T-helper 1 cell treated with Interleukin-12 subunit alpha and Interleukin-12 subunit beta and Interleukin-4 antibody, amounts not matched to agents 30 μg/mL and 1 μg/mL, for 36 hours (primary cell): Measurements from ENCODE around the gene CHMP5.

Experiments used
- H3K27ac Mint-ChIP-seq: one replicate; pipeline ENCODE4 v1.8.0; 2021; ENCODE audit warnings: mild to moderate bottlenecking, mixed read lengths
- H3K27me3 Mint-ChIP-seq: one replicate; pipeline ENCODE4 v1.8.0; 2021; ENCODE audit warnings: low read depth, mixed read lengths
- H3K36me3 Mint-ChIP-seq: one replicate; pipeline ENCODE4 v1.8.0; 2021; ENCODE audit warnings: low read depth, mixed read lengths
- H3K4me1 Mint-ChIP-seq: one replicate; pipeline ENCODE4 v1.8.0; 2021; ENCODE audit warnings: low read depth, mixed read lengths
- H3K4me3 Mint-ChIP-seq: one replicate; pipeline ENCODE4 v1.8.0; 2021; ENCODE audit warnings: mild to moderate bottlenecking, moderate library complexity, mixed read lengths
- H3K9me3 Mint-ChIP-seq: one replicate; pipeline ENCODE4 v1.8.0; 2021; ENCODE audit warnings: mixed read lengths

Gene CHMP5

GRCh38 chr9:33285502-33285901 lies 20.7 kb downstream of the CHMP5 start:
- Mint-ChIP-seq H3K9me3 (no peaks in the 10 kb centered on the region), H3K4me1 (peaks cover 13% of the 10 kb centered on the region)

GRCh38 chr9:33287087-33287490 lies 22.2 kb downstream of the CHMP5 start:
- H3K27me3 Mint-ChIP-seq, result peaks cover 4% of the 10 kb centered on the region
- peaks cover 20% of the 10 kb centered on the region for H3K36me3 Mint-ChIP-seq
- no peak overlapping the region for H3K4me3 Mint-ChIP-seq
- peak overlapping the region; percentile 67 for H3K27ac Mint-ChIP-seq
- peaks cover 21% of the 10 kb centered on the region for H3K4me1 Mint-ChIP-seq
- H3K9me3 Mint-ChIP-seq, result no peaks in the 10 kb centered on the region

More at GRCh38 chr9:33285502-33285901, 20.7 kb downstream of the CHMP5 start:
- Mint-ChIP-seq H3K36me3 (peaks cover 25% of the 10 kb centered on the region), H3K4me3 (no peak overlapping the region), H3K27me3 (peaks cover 4% of the 10 kb centered on the region), H3K27ac (no peak overlapping the region)

DNA sequence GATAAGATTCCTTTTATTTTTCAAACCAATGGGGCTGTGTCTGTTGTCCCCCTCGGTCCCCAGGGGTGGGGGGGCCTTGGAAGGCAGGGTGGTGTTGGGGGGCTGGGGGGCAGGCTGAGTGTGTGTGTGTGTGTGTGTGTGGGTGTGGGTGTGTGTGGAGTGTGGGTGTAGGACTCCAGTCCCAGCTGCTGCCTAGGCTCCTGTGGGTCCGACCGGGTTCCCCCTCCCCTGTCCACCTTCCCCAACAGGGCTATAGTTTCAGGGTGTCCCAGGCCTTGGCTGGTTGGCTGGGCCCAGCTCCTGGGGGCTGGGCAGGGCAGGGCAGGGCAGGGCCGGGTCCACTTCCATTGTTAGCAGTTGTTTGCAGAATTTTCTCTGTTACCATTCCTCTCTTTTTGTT lies 23.4 kb downstream of the CHMP5 start:
- Mint-ChIP-seq H3K27me3 (peaks cover 4% of the 10 kb centered on the region), H3K4me1 (peaks cover 30% of the 10 kb centered on the region), H3K9me3 (no peaks in the 10 kb centered on the region), H3K36me3 (peaks cover 22% of the 10 kb centered on the region), H3K27ac (peak overlapping the region; percentile 75), H3K4me3 (no peak overlapping the region)

- Mint-ChIP-seq H3K4me1 (peaks cover 33% of the 10 kb centered on the region), H3K27me3 (peaks cover 4% of the 10 kb centered on the region), H3K27ac (peak overlapping the region; percentile 65), H3K36me3 (peaks cover 24% of the 10 kb centered on the region), H3K4me3 (no peak overlapping the region), H3K9me3 (no peaks in the 10 kb centered on the region)
These were observed 24.1 kb downstream of the CHMP5 start for GRCh38 chr9:33288828-33289483.

- Mint-ChIP-seq H3K27me3 (peaks cover 4% of the 10 kb centered on the region), H3K36me3 (peaks cover 27% of the 10 kb centered on the region), H3K27ac (peak overlapping the region; percentile 100), H3K4me1 (peaks cover 36% of the 10 kb centered on the region), H3K4me3 (peak overlapping the region; percentile 98), H3K9me3 (no peaks in the 10 kb centered on the region)
These were observed 24.6 kb downstream of the CHMP5 start for GRCh38 chr9:33289496-33289895.

- peak overlapping the region; percentile 98 for H3K4me3 Mint-ChIP-seq
- H3K4me1 Mint-ChIP-seq, result peaks cover 40% of the 10 kb centered on the region
- no peaks in the 10 kb centered on the region for H3K9me3 Mint-ChIP-seq
These were observed 25.0 kb downstream of the CHMP5 start for GRCh38 chr9:33289936-33290246.

DNA sequence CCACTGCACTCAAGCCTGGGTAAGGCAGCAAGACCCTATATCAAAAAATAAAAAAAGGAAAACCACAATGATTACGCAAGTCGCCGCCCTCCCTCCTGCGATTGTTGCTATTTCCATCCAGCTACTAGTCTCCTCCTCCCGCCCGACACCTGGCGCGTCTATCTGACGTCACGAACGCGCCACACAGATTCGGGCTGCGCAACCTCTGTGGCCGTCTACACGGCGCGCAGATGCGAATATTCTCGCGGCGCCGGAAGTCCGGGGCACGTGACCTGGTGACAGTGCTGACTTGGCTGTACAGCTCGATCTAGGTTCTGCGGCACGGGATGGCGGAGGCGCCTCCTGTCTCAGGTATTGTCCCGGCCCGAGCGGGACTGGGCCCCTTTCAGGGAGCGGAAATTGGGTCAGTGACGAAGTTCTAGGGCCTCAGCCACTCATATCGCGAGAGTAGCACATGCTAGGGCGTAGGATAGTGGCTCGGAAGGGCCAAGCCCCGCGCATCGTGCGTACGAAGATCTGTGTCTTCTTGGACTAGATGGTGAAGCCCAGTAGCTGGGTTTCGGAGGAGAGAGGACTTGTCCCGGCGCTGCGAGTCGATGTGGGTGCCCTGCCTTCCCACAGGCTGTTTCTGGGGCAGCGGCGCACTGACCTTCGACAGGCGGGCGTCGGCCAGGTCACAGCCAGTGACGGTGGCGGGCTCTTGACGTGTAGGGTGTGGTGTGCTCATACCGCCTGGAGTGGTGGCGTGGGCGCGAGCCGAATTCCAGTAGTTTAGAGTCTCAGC lies 25.6 kb downstream of the CHMP5 start, which contains the start of gene NFX1:
NFX1 (plus strand) TSS at position 270 of the 784 bp plus-strand sequence; CDS start at position 327, 57 bp downstream.
- peak within 1 kb of the TSS; percentile 100 for H3K27ac Mint-ChIP-seq
- H3K27me3 Mint-ChIP-seq, result peaks cover 4% of the 10 kb centered on the region
- H3K4me1 Mint-ChIP-seq, result peaks cover 42% of the 10 kb centered on the region
- peaks cover 33% of the 10 kb centered on the region for H3K36me3 Mint-ChIP-seq
- peak within 1 kb of the TSS; percentile 98 for H3K4me3 Mint-ChIP-seq
- H3K9me3 Mint-ChIP-seq, result no peaks in the 10 kb centered on the region

More at GRCh38 chr9:33289936-33290246, 25.0 kb downstream of the CHMP5 start:
- Mint-ChIP-seq H3K27me3 (peaks cover 4% of the 10 kb centered on the region), H3K36me3 (peaks cover 31% of the 10 kb centered on the region), H3K27ac (peak overlapping the region; percentile 100)

- Mint-ChIP-seq H3K4me3 (peak overlapping the region; percentile 98), H3K9me3 (no peaks in the 10 kb centered on the region), H3K27me3 (peaks cover 4% of the 10 kb centered on the region), H3K27ac (peak overlapping the region; percentile 100), H3K4me1 (peaks cover 45% of the 10 kb centered on the region), H3K36me3 (peaks cover 36% of the 10 kb centered on the region)
These were observed 26.2 kb downstream of the CHMP5 start for GRCh38 chr9:33291031-33291397.

DNA sequence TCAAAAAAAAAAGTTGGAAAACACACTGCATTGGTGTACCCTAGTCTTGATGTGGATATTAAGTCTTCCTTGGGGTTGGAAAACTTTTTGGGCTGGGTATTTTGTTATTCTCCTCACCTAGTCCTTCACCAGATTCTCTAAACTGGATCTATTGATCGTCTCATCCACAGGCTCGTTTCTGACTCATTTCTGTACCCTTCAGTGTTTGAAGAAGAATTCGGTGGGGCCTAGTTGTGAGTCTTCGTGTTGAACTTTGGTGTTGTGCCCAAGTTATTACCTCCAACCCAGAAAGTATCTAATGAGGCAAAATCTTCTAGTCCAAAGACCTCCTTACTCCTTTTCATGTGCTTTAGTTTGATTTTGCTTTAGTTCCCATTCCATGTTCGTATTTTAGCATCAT lies 27.1 kb downstream of the CHMP5 start:
- Mint-ChIP-seq H3K4me3 (peak overlapping the region; percentile 98), H3K9me3 (no peaks in the 10 kb centered on the region), H3K27me3 (peaks cover 4% of the 10 kb centered on the region), H3K4me1 (peaks cover 48% of the 10 kb centered on the region), H3K36me3 (peaks cover 41% of the 10 kb centered on the region), H3K27ac (peak overlapping the region; percentile 100)

DNA sequence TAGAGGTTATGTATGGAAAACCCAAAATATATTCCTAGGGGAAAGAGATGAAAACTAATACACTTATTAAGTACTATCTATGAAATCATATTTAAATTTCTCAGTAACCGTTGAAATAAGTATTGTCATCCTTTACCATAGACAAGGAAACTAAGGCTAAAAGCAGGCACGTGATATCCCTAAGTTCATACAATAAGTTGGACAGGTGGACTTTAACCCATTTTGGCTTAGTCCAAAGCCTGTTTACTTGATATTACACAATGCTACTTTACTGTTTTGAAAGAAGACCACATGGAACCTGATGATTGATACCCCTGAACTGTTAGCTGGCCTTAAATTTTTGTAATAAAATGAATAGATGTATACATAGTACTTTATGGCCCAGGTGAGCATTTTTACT lies 28.9 kb downstream of the CHMP5 start:
- no peak overlapping the region for H3K4me3 Mint-ChIP-seq

GRCh38 chr9:33294670-33295432 lies 30.0 kb downstream of the CHMP5 start:
- peak overlapping the region; percentile 67 for H3K27ac Mint-ChIP-seq
- peaks cover 64% of the 10 kb centered on the region for H3K36me3 Mint-ChIP-seq
- peak overlapping the region; percentile 43 for H3K4me3 Mint-ChIP-seq
- H3K27me3 Mint-ChIP-seq, result peaks cover 4% of the 10 kb centered on the region
- peaks cover 65% of the 10 kb centered on the region for H3K4me1 Mint-ChIP-seq
- H3K9me3 Mint-ChIP-seq, result no peaks in the 10 kb centered on the region

More for the DNA sequence above, 28.9 kb downstream of the CHMP5 start:
- Mint-ChIP-seq H3K27ac (no peak overlapping the region), H3K4me1 (peaks cover 61% of the 10 kb centered on the region), H3K27me3 (peaks cover 4% of the 10 kb centered on the region), H3K36me3 (peaks cover 57% of the 10 kb centered on the region), H3K9me3 (no peaks in the 10 kb centered on the region)

GRCh38 chr9:33295571-33295970 lies 30.7 kb downstream of the CHMP5 start:
- peak overlapping the region; percentile 49 for H3K27ac Mint-ChIP-seq
- H3K4me3 Mint-ChIP-seq, result peak overlapping the region; percentile 1
- peaks cover 63% of the 10 kb centered on the region for H3K36me3 Mint-ChIP-seq
- H3K27me3 Mint-ChIP-seq, result no peaks in the 10 kb centered on the region
- H3K4me1 Mint-ChIP-seq, result peaks cover 63% of the 10 kb centered on the region
- H3K9me3 Mint-ChIP-seq, result no peaks in the 10 kb centered on the region

GRCh38 chr9:33297432-33297831 lies 32.6 kb downstream of the CHMP5 start:
- H3K27me3 Mint-ChIP-seq, result no peaks in the 10 kb centered on the region
- H3K9me3 Mint-ChIP-seq, result no peaks in the 10 kb centered on the region
- peak overlapping the region; percentile 45 for H3K4me3 Mint-ChIP-seq
- peaks cover 63% of the 10 kb centered on the region for H3K36me3 Mint-ChIP-seq
- peaks cover 53% of the 10 kb centered on the region for H3K4me1 Mint-ChIP-seq
- H3K27ac Mint-ChIP-seq, result peak overlapping the region; percentile 80

GRCh38 chr9:33300546-33300945 lies 35.7 kb downstream of the CHMP5 start:
- Mint-ChIP-seq H3K27me3 (no peaks in the 10 kb centered on the region), H3K4me3 (no peak overlapping the region), H3K4me1 (peaks cover 36% of the 10 kb centered on the region), H3K36me3 (peaks cover 49% of the 10 kb centered on the region), H3K9me3 (no peaks in the 10 kb centered on the region), H3K27ac (no peak overlapping the region)
